ENCODE data around the gene MSRB1.

The MSRB1 gene

GRCh38 chr16:1915732-1916639 is 27.0 kb downstream of the MSRB1 start:
- TF ChIP-seq, protein P1, sequence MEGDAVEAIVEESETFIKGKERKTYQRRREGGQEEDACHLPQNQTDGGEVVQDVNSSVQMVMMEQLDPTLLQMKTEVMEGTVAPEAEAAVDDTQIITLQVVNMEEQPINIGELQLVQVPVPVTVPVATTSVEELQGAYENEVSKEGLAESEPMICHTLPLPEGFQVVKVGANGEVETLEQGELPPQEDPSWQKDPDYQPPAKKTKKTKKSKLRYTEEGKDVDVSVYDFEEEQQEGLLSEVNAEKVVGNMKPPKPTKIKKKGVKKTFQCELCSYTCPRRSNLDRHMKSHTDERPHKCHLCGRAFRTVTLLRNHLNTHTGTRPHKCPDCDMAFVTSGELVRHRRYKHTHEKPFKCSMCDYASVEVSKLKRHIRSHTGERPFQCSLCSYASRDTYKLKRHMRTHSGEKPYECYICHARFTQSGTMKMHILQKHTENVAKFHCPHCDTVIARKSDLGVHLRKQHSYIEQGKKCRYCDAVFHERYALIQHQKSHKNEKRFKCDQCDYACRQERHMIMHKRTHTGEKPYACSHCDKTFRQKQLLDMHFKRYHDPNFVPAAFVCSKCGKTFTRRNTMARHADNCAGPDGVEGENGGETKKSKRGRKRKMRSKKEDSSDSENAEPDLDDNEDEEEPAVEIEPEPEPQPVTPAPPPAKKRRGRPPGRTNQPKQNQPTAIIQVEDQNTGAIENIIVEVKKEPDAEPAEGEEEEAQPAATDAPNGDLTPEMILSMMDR (IDR thresholded peaks at IDR 0.05; ENCODE audit: low read depth, low read length), result no peak

DNA sequence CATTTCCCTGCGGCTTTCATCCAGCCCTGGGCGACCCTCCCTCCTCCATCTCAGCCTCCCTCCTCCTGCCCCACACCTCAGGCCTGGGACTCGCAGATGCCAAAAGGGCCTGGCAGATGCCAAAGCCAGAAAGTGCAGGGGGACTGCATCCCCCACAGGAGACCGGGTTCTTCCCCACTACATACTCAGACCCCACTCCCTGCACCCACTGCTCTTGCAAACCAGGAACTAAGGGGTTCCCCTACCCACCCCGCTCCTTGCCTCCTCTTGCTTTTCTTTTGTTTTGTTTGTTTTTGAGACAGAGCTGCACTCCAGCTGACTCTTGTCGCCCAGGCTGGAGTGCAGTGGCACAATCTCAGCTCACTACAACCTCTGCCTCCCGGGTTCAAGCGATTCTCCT is 28.0 kb downstream of the MSRB1 start:
- H3K4me1 ChIP-seq, result no peaks in the 10 kb centered on the region
- H3K4me3 ChIP-seq (ENCODE audit: low read depth, low read length), result no peak overlapping the region
- peaks cover 39% of the 10 kb centered on the region for H3K27me3 ChIP-seq
- H3K36me3 ChIP-seq, result no peaks in the 10 kb centered on the region
- no peak for DNase-seq
- TF ChIP-seq, protein P1 (IDR thresholded peaks at IDR 0.05; ENCODE audit: low read depth, low read length), result no peak
- H3K9me3 ChIP-seq, result no peaks in the 10 kb centered on the region

More at GRCh38 chr16:1915732-1916639, 27.0 kb downstream of the MSRB1 start:
- Histone ChIP-seq H3K36me3 (no peaks in the 10 kb centered on the region), H3K4me3 (ENCODE audit: low read depth, low read length) (no peak overlapping the region), H3K4me1 (no peaks in the 10 kb centered on the region), H3K27me3 (peaks cover 47% of the 10 kb centered on the region), H3K9me3 (no peaks in the 10 kb centered on the region)
- no peak for DNase-seq

- Histone ChIP-seq H3K4me1 (peaks cover 5% of the 10 kb centered on the region; the same call in 1 of the 2 replicates), H3K4me3 (ENCODE audit: low read depth, low read length) (no peak overlapping the region), H3K36me3 (no peaks in the 10 kb centered on the region), H3K27me3 (peaks cover 31% of the 10 kb centered on the region), H3K9me3 (no peaks in the 10 kb centered on the region)
- TF ChIP-seq, protein P1 (IDR thresholded peaks at IDR 0.05; ENCODE audit: low read depth, low read length), result no peak
- DNase-seq, result no peak
Measured at GRCh38 chr16:1914084-1914608, 28.9 kb downstream of the MSRB1 start.

- Histone ChIP-seq H3K27me3 (peaks cover 25% of the 10 kb centered on the region), H3K36me3 (no peaks in the 10 kb centered on the region), H3K9me3 (no peaks in the 10 kb centered on the region), H3K4me1 (peaks cover 5% of the 10 kb centered on the region; the same call in 1 of the 2 replicates), H3K4me3 (ENCODE audit: low read depth, low read length) (no peak overlapping the region)
- TF ChIP-seq, protein P1 (IDR thresholded peaks at IDR 0.05; ENCODE audit: low read depth, low read length), result no peak
- no peak for DNase-seq
Measured at GRCh38 chr16:1913327-1914083, 29.5 kb downstream of the MSRB1 start.

- peaks cover 13% of the 10 kb centered on the region for H3K27me3 ChIP-seq
- no peak overlapping the region for H3K4me3 ChIP-seq (ENCODE audit: low read depth, low read length)
- H3K4me1 ChIP-seq, result peaks cover 5% of the 10 kb centered on the region; the same call in 1 of the 2 replicates
- DNase-seq, result no peak
- no peaks in the 10 kb centered on the region for H3K9me3 ChIP-seq
- TF ChIP-seq, protein P1 (IDR thresholded peaks at IDR 0.05; ENCODE audit: low read depth, low read length), result no peak
- no peaks in the 10 kb centered on the region for H3K36me3 ChIP-seq
Measured at GRCh38 chr16:1912215-1912543, 30.8 kb downstream of the MSRB1 start.
